WERI-Rb-1 (cell line): ENCODE measurements around the gene PTGER2.

ENCODE experiments used
- DNase-seq: peaks from one replicate; pipeline ENCODE4 v3.0.0-alpha.2; 2020
- H3K27ac ChIP-seq: fragments of 250-450 bp; sonication (Bioruptor Pico); 2 replicates; pipeline ENCODE4 v1.5.1; 2020; ENCODE audit warnings: mild to moderate bottlenecking, moderate library complexity
- H3K27me3 ChIP-seq: fragments of 250-450 bp; sonication (Bioruptor Pico); 2 replicates; pipeline ENCODE4 v1.5.1; 2021; ENCODE audit warnings: mild to moderate bottlenecking, low read depth, moderate library complexity; ENCODE audit not compliant: insufficient read depth, severe bottlenecking
- H3K36me3 ChIP-seq: fragments of 250-450 bp; sonication (Bioruptor Pico); 2 replicates; pipeline ENCODE4 v1.5.1; 2020; ENCODE audit warnings: mild to moderate bottlenecking, moderate library complexity
- H3K4me3 ChIP-seq: 2 replicates; pipeline ENCODE4 v1.5.1; 2011; ENCODE audit warnings: low read depth, mild to moderate bottlenecking, control low read depth, low read length
- H3K9me3 ChIP-seq: fragments of 250-450 bp; sonication (Bioruptor Pico); 2 replicates; pipeline ENCODE4 v1.5.1; 2021; ENCODE audit warnings: mild to moderate bottlenecking, moderate library complexity; ENCODE audit not compliant: severe bottlenecking
- TF ChIP-seq, protein P1 (sequence below): IDR thresholded peaks from 2 replicates; pipeline ENCODE4 v1.5.1; 2011; ENCODE audit warnings: low read depth, mild to moderate bottlenecking, control low read depth, inconsistent platforms, low read length

Gene PTGER2

DNA sequence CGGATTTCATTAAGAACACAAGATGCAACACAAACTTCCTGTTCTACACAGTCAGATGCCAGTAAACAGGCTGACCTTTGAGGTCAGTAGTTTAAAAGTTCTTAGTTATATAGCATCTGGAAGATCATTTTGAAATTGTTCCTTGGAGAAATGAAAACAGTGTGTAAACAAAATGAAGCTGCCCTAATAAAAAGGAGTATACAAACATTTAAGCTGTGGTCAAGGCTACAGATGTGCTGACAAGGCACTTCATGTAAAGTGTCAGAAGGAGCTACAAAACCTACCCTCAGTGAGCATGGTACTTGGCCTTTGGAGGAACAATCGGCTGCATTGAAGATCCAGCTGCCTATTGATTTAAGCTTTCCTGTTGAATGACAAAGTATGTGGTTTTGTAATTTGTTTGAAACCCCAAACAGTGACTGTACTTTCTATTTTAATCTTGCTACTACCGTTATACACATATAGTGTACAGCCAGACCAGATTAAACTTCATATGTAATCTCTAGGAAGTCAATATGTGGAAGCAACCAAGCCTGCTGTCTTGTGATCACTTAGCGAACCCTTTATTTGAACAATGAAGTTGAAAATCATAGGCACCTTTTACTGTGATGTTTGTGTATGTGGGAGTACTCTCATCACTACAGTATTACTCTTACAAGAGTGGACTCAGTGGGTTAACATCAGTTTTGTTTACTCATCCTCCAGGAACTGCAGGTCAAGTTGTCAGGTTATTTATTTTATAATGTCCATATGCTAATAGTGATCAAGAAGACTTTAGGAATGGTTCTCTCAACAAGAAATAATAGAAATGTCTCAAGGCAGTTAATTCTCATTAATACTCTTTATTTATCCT is 13.5 kb downstream of the PTGER2 start:
- Histone ChIP-seq H3K9me3 (peaks cover 5% of the 10 kb centered on the region), H3K27me3 (no peaks in the 10 kb centered on the region), H3K36me3 (no peaks in the 10 kb centered on the region), H3K27ac (no peak overlapping the region), H3K4me3 (no peak overlapping the region)
- DNase-seq = no peak
- TF ChIP-seq, protein P1, sequence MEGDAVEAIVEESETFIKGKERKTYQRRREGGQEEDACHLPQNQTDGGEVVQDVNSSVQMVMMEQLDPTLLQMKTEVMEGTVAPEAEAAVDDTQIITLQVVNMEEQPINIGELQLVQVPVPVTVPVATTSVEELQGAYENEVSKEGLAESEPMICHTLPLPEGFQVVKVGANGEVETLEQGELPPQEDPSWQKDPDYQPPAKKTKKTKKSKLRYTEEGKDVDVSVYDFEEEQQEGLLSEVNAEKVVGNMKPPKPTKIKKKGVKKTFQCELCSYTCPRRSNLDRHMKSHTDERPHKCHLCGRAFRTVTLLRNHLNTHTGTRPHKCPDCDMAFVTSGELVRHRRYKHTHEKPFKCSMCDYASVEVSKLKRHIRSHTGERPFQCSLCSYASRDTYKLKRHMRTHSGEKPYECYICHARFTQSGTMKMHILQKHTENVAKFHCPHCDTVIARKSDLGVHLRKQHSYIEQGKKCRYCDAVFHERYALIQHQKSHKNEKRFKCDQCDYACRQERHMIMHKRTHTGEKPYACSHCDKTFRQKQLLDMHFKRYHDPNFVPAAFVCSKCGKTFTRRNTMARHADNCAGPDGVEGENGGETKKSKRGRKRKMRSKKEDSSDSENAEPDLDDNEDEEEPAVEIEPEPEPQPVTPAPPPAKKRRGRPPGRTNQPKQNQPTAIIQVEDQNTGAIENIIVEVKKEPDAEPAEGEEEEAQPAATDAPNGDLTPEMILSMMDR = no peak

DNA sequence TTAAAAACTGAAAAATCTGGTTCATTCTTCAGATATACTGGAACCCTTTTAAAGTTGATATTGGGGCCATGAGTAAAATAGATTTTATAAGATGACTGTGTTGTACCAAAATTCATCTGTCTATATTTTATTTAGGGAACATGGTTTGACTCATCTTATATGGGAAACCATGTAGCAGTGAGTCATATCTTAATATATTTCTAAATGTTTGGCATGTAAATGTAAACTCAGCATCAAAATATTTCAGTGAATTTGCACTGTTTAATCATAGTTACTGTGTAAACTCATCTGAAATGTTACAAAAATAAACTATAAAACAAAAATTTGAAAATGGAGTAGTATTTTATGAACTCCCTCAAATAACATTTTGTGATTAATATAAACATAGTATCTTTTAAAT is 14.2 kb downstream of the PTGER2 start:
- Histone ChIP-seq H3K27ac (no peak overlapping the region), H3K9me3 (peaks cover 1% of the 10 kb centered on the region), H3K27me3 (no peaks in the 10 kb centered on the region), H3K4me3 (no peak overlapping the region), H3K36me3 (no peaks in the 10 kb centered on the region)
- TF ChIP-seq, protein P1 = no peak
- DNase-seq = no peak

DNA sequence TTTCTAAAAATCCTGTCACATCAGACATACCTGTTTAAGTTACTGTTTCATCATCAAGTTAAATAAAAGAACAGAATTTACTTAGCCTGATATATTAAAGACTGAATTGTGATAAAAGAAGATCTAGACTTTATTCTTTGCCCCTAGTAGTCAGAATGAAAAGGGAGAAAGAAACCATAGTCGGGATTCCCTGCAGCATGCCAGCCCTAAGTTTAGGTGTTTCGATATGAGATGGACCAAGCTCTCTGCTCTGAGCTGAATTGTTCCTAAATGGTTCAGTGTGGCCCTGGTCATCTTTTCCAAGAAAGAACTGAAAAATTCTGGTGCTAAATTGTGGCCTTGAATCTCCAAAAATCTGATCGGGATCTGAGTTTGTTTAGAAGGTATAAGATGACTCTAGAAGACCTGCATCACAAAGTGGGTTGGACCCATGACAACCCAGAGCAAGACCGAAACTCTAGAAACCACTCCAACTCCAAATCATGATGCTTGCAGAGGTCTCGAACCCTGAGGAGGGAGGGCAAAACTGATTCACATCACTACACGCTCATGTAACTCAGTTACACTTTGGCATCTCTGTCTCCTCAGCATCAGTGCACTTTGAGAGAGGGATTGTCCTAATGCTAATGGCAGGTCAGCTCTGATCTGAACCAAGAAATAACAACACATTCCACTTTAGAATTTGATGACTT is 15.7 kb downstream of the PTGER2 start:
- no peak for DNase-seq
- Histone ChIP-seq H3K9me3 (no peaks in the 10 kb centered on the region), H3K36me3 (no peaks in the 10 kb centered on the region), H3K27ac (no peak overlapping the region), H3K4me3 (no peak overlapping the region), H3K27me3 (no peaks in the 10 kb centered on the region)
- TF ChIP-seq, protein P1 = no peak

DNA sequence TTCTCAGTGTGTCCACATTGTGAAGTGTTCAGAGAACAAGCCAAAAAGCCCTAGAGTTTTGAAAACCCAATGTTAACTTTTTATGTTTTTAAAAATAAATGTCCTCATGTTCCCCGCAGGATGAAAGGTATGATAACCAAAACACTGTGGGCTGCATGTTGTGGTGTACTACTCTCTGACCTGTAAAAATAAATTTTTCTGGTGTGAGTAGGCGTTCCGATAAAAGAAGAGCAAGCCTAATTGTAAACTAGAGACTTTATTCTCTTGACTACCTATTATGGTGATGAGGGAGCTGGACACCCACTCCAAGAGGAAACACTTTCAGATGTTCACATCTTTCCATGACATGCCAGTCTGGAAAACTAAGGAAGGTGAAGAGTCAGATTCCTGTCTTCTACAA is 18.2 kb downstream of the PTGER2 start:
- no peak overlapping the region for H3K27ac ChIP-seq
- TF ChIP-seq, protein P1 = no peak
- no peak overlapping the region for H3K4me3 ChIP-seq
- no peaks in the 10 kb centered on the region for H3K9me3 ChIP-seq
- no peaks in the 10 kb centered on the region for H3K27me3 ChIP-seq
- DNase-seq = no peak
- H3K36me3 ChIP-seq = no peaks in the 10 kb centered on the region

DNA sequence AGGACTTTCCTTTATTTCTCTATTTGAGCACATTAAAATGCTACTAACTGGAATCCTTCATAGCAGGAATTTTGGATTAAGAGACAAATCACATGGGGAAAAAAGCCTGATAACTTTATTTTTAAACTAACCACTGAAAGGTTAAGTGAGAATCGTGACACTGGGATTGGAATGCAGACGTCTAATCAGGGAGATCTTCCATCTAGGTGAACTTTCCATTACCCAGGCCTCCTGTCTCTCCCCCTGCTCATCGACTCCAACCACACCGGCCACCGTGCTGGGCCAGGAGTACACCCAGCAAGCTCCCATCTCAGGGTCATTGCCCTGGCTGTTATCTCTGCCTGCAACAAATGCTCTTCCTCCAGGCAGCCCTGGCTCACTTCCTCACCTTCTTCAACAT is 19.0 kb downstream of the PTGER2 start:
- no peaks in the 10 kb centered on the region for H3K9me3 ChIP-seq
- no peaks in the 10 kb centered on the region for H3K36me3 ChIP-seq
- TF ChIP-seq, protein P1 = no peak
- no peaks in the 10 kb centered on the region for H3K27me3 ChIP-seq
- H3K27ac ChIP-seq = no peak overlapping the region
- no peak for DNase-seq
- H3K4me3 ChIP-seq = no peak overlapping the region
